ENCODE measurements around the gene ARHGAP18. TPM values are rescaled to one million over a fixed set of nuclear protein-coding genes. Genes with fewer than 3 reads are reported as not detected.

Gene ARHGAP18
- total RNA-seq, 1 donor from 2014 or later, result 3.9 TPM

DNA sequence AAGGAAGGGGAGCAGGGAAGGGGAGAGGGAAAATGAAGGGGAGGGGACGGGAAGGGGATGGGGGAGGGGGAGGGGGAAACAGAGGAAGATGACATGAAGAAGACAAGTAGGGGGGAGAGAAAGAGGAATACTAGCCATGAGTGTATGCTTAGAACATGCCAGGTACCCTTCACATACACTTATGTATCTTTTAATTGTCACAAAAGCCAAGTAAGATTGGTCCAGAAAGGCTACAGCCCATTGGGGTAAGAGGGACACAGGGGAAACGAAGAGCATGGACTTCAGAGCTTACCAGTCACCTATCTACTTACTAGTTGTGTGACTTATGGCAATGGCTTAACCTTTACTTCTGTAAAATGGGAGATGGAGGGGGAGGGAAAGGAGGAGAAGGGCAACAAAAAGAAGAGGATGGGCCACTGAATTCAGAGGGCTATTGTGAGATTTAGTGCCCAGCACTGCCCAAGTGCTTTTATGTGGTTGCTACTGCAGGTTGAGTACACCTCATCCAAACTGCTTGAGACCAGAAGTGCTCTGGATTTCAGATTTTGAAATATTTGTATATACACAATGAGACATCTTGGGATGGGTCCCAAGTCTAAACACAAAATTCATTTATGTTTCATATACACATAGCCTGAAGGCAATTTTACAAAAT lies 90.3 kb downstream of the ARHGAP18 start:
- H3K4me3 Mint-ChIP-seq, result no peak overlapping the region
- peaks cover 3% of the 10 kb centered on the region for H3K36me3 Mint-ChIP-seq
- DNase-seq (ENCODE audit: low spot score), result no peak
- H3K27me3 Mint-ChIP-seq (ENCODE audit: insufficient read depth, low read depth), result peaks cover 5% of the 10 kb centered on the region
- H3K9me3 ChIP-seq (ENCODE audit: low read depth), result no peaks in the 10 kb centered on the region
- H3K27ac Mint-ChIP-seq, result no peak overlapping the region
- no peak overlapping the region for H3K4me2 ChIP-seq
- no peak overlapping the region for H2AFZ ChIP-seq (replicated peaks)
- no peaks in the 10 kb centered on the region for H3K27me3 ChIP-seq
- H4K20me1 ChIP-seq (ENCODE audit: low read depth), result no peaks in the 10 kb centered on the region
- no peaks in the 10 kb centered on the region for H3K79me2 ChIP-seq (ENCODE audit: low read depth)
- H3K9me3 Mint-ChIP-seq, result peaks cover 4% of the 10 kb centered on the region
- no peak overlapping the region for H3K9ac ChIP-seq
- TF ChIP-seq, protein P1, sequence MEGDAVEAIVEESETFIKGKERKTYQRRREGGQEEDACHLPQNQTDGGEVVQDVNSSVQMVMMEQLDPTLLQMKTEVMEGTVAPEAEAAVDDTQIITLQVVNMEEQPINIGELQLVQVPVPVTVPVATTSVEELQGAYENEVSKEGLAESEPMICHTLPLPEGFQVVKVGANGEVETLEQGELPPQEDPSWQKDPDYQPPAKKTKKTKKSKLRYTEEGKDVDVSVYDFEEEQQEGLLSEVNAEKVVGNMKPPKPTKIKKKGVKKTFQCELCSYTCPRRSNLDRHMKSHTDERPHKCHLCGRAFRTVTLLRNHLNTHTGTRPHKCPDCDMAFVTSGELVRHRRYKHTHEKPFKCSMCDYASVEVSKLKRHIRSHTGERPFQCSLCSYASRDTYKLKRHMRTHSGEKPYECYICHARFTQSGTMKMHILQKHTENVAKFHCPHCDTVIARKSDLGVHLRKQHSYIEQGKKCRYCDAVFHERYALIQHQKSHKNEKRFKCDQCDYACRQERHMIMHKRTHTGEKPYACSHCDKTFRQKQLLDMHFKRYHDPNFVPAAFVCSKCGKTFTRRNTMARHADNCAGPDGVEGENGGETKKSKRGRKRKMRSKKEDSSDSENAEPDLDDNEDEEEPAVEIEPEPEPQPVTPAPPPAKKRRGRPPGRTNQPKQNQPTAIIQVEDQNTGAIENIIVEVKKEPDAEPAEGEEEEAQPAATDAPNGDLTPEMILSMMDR (IDR thresholded peaks at IDR 0.05), result no peak
- TF ChIP-seq EZH2phosphoT487 (IDR thresholded peaks at IDR 0.05), result no peak
- peaks cover 8% of the 10 kb centered on the region for H3K4me1 ChIP-seq
- H3K4me3 ChIP-seq, result no peak overlapping the region
- H3K4me1 Mint-ChIP-seq, result peaks cover 2% of the 10 kb centered on the region
- peaks cover 4% of the 10 kb centered on the region for H3F3A ChIP-seq (ENCODE audit: low read depth)
- no peaks in the 10 kb centered on the region for H3K36me3 ChIP-seq
- H3K27ac ChIP-seq, result no peak overlapping the region

DNA sequence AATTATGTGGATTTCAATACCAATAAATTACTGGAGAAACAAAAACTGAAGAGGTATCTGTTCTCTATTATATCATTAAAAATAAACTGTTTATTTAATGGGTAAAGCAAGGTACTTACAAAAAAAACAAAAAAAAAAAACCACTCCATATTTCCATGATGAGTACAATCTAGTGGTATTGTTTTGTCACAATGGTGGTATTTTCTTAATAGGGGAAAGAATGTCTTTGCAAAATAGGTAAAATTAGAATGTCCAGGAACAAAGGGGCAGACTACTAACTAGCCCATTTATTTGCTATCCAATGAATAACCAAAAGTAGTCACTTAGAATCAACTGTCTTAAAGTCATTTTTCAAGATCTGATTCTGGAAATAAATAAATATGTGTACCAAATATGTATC lies 92.0 kb downstream of the ARHGAP18 start:
- Histone ChIP-seq H4K20me1 (ENCODE audit: low read depth) (no peaks in the 10 kb centered on the region), H3K4me3 (no peak overlapping the region), H3K9me3 (ENCODE audit: low read depth) (no peaks in the 10 kb centered on the region), H3K27me3 (no peaks in the 10 kb centered on the region), H3K36me3 (no peaks in the 10 kb centered on the region), H3K79me2 (ENCODE audit: low read depth) (no peaks in the 10 kb centered on the region), H3K4me1 (peaks cover 8% of the 10 kb centered on the region), H3K9ac (no peak overlapping the region), H3K4me2 (no peak overlapping the region), H2AFZ (replicated peaks) (no peak overlapping the region), H3F3A (ENCODE audit: low read depth) (no peaks in the 10 kb centered on the region), H3K27ac (no peak overlapping the region)
- H3K27ac Mint-ChIP-seq, result no peak overlapping the region
- no peak for TF ChIP-seq EZH2phosphoT487 (IDR thresholded peaks at IDR 0.05)
- TF ChIP-seq, protein P1 (IDR thresholded peaks at IDR 0.05), result no peak
- no peak for TF ChIP-seq EZH2 (IDR thresholded peaks at IDR 0.05)
- H3K27me3 Mint-ChIP-seq (ENCODE audit: insufficient read depth, low read depth), result peaks cover 3% of the 10 kb centered on the region
- H3K36me3 Mint-ChIP-seq, result peaks cover 3% of the 10 kb centered on the region
- H3K9me3 Mint-ChIP-seq, result peaks cover 4% of the 10 kb centered on the region
- H3K4me3 Mint-ChIP-seq, result no peak overlapping the region
- peaks cover 2% of the 10 kb centered on the region for H3K4me1 Mint-ChIP-seq
- DNase-seq (ENCODE audit: low spot score), result no peak

DNA sequence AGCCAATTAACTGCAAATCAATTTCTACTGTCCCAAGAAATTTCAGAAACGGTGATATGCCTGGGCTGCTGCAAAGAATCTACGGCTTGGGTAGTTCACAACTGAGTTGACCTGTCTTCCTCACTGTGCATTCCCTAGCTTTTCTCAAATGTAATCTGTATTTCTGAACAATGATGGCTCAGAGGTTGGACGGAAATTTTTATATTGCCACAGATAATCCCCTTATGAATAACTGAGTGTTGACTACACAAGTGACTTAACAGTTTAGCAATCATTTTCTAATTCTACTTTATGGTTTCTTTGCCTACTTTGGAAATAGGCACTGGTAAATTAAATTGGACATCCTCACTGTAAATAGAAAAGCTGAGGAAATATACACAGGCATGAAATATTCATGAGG lies 94.5 kb downstream of the ARHGAP18 start:
- Histone ChIP-seq H3K36me3 (no peaks in the 10 kb centered on the region), H3K27me3 (no peaks in the 10 kb centered on the region), H3K4me2 (no peak overlapping the region), H3K9ac (no peak overlapping the region), H3K27ac (no peak overlapping the region), H3K79me2 (ENCODE audit: low read depth) (no peaks in the 10 kb centered on the region), H3K9me3 (ENCODE audit: low read depth) (no peaks in the 10 kb centered on the region), H3K4me1 (peaks cover 8% of the 10 kb centered on the region), H4K20me1 (ENCODE audit: low read depth) (no peaks in the 10 kb centered on the region), H3F3A (ENCODE audit: low read depth) (no peaks in the 10 kb centered on the region), H3K4me3 (no peak overlapping the region), H2AFZ (replicated peaks) (no peak overlapping the region)
- H3K27me3 Mint-ChIP-seq (ENCODE audit: insufficient read depth, low read depth), result peaks cover 3% of the 10 kb centered on the region
- peaks cover 4% of the 10 kb centered on the region for H3K9me3 Mint-ChIP-seq
- H3K27ac Mint-ChIP-seq, result no peak overlapping the region
- DNase-seq (ENCODE audit: low spot score), result no peak
- H3K4me3 Mint-ChIP-seq, result no peak overlapping the region
- TF ChIP-seq EZH2phosphoT487 (IDR thresholded peaks at IDR 0.05), result no peak
- TF ChIP-seq, protein P1 (IDR thresholded peaks at IDR 0.05), result no peak
- TF ChIP-seq EZH2 (IDR thresholded peaks at IDR 0.05), result no peak
- H3K4me1 Mint-ChIP-seq, result no peaks in the 10 kb centered on the region
- H3K36me3 Mint-ChIP-seq, result peaks cover 3% of the 10 kb centered on the region

Data from neural progenitor cell (in vitro differentiated cells).